K562 (cell line): ENCODE measurements around the gene UBTD1. TPM values are rescaled to one million over a fixed set of nuclear protein-coding genes. Genes with fewer than 3 reads are reported as not detected.
A peak's percentile ranks its signal among the peaks of the same experiment; 100 is the strongest.

Experiments used
- GATA2 ChIP-seq: sonication (generic); formaldehyde crosslinking; IDR thresholded peaks from 2 replicates; pipeline ENCODE4 v1.4.0; 2020; ENCODE audit warnings: mild to moderate bottlenecking, missing genetic modification reagents
- L3MBTL2 ChIP-seq: fragments of 450-650 bp; IDR thresholded peaks from 2 replicates; pipeline ENCODE4 v1.6.1; 2016; ENCODE audit warnings: mild to moderate bottlenecking, moderate library complexity
- MAFK ChIP-seq: IDR thresholded peaks from 2 replicates; pipeline ENCODE4 v1.6.1; 2011; ENCODE audit warnings: low read length, improper control_type of control experiment
- MITF ChIP-seq: IDR thresholded peaks from 2 replicates; pipeline ENCODE4 v1.6.1; 2014; ENCODE audit warnings: antibody characterized with exemption
- MNT ChIP-seq, 2 experiments: fragments of 450-650 bp; conservative IDR thresholded peaks; 2 replicates each; pipeline ENCODE4 v1.6.1; 2017; ENCODE audit warnings: mild to moderate bottlenecking in 2 of 2, moderate library complexity in 2 of 2
- PCBP1 ChIP-seq: fragments of 200-400 bp; formaldehyde crosslinking; IDR thresholded peaks from 2 replicates; pipeline ENCODE4 v1.6.1; 2018; ENCODE audit warnings: mild to moderate bottlenecking, low read depth, low read length; ENCODE audit not compliant: poor library complexity, severe bottlenecking
- PTTG1 ChIP-seq: fragments of 450-650 bp; IDR thresholded peaks from 2 replicates; pipeline ENCODE4 v1.6.1; 2016; ENCODE audit warnings: low read depth, mild to moderate bottlenecking, missing genetic modification characterization, missing compliant biosample characterization
- SIN3B ChIP-seq: fragments of 450-650 bp; IDR thresholded peaks from 2 replicates; pipeline ENCODE4 v1.6.1; 2017; ENCODE audit warnings: low read depth, mild to moderate bottlenecking, moderate library complexity
- SIRT6 ChIP-seq: IDR thresholded peaks from one replicate; pipeline ENCODE4 v1.6.1; 2012; ENCODE audit warnings: low read depth, mild to moderate bottlenecking, control low read depth, inconsistent platforms, low read length, moderate library complexity
- STAT6 ChIP-seq: sonication (generic); formaldehyde crosslinking; IDR thresholded peaks from 2 replicates; pipeline ENCODE4 v1.8.1; 2023; ENCODE audit warnings: mild to moderate bottlenecking, missing genetic modification reagents
- USF1 ChIP-seq: sonication (generic); formaldehyde crosslinking; IDR thresholded peaks from 2 replicates; pipeline ENCODE4 v1.9.0; 2022; ENCODE audit warnings: mild to moderate bottlenecking, missing genetic modification reagents
- XRCC5 ChIP-seq: fragments of 200-400 bp; formaldehyde crosslinking; IDR thresholded peaks from 2 replicates; pipeline ENCODE4 v1.6.1; 2017; ENCODE audit warnings: low read depth, mild to moderate bottlenecking, low read length
- ZNF239 ChIP-seq: fragments of 250-450 bp; sonication (Bioruptor Pico); IDR thresholded peaks from 2 replicates; pipeline ENCODE4 v1.4.0; 2020; ENCODE audit warnings: mild to moderate bottlenecking
- ZNF436 ChIP-seq: fragments of 250-450, 450-650 bp; sonication (Bioruptor Pico); formaldehyde crosslinking; IDR thresholded peaks from 2 replicates; pipeline ENCODE4 v1.7.0; 2020; ENCODE audit warnings: mild to moderate bottlenecking
- polyA plus RNA-seq, 8 experiments: library from polyadenylated mRNA; depleted of rRNA in 4 of 8; stranded (reverse) in 5 of 8; unstranded in 3 of 8; fragments of >200 nt; fragmentation: Nextera tagmentation in 2 of 8; fragmentation: Illumina TruSeq in 1 of 8; extraction: Ambion mirVana in 2 of 8; extraction: Trizol in 1 of 8; gene quantifications; 2 replicates each; pipeline versions ENCODE4 v1.2.1 to v1.2.3, GENCODE V29; 2011 to 2014; ENCODE audit warnings: inconsistent platforms in 1 of 8, missing spikeins in 1 of 8
- total RNA-seq, 7 experiments: library from RNA; depleted of rRNA in 6 of 7; stranded (reverse); fragments of >200 nt in 6 of 7; fragmentation: Illumina TruSeq in 2 of 7; extraction: Trizol in 2 of 7; gene quantifications; 2 replicates each; pipeline versions ENCODE4 v1.2.1 to v1.2.3, GENCODE V29; 2011 to 2021; ENCODE audit warnings: low replicate concordance in 1 of 7
- TF ChIP-seq, protein P1 (sequence below): sonication (generic); formaldehyde crosslinking; IDR thresholded peaks from 2 replicates; pipeline ENCODE4 v1.8.0; 2022; ENCODE audit warnings: mild to moderate bottlenecking, missing genetic modification reagents
- TF ChIP-seq, protein P2 (sequence below): fragments of 150-350 bp; IDR thresholded peaks from 2 replicates; pipeline ENCODE4 v1.6.1; 2014; ENCODE audit warnings: low read depth, mild to moderate bottlenecking, low read length, borderline replicate concordance

Gene UBTD1
- total and polyA plus RNA-seq, 9 of the 15 experiments (the other 6 are each of a cell fraction or from before 2014, with no cell fraction given) = 0.08 to 1.6 (median 0.81) TPM; not detected in 1

DNA sequence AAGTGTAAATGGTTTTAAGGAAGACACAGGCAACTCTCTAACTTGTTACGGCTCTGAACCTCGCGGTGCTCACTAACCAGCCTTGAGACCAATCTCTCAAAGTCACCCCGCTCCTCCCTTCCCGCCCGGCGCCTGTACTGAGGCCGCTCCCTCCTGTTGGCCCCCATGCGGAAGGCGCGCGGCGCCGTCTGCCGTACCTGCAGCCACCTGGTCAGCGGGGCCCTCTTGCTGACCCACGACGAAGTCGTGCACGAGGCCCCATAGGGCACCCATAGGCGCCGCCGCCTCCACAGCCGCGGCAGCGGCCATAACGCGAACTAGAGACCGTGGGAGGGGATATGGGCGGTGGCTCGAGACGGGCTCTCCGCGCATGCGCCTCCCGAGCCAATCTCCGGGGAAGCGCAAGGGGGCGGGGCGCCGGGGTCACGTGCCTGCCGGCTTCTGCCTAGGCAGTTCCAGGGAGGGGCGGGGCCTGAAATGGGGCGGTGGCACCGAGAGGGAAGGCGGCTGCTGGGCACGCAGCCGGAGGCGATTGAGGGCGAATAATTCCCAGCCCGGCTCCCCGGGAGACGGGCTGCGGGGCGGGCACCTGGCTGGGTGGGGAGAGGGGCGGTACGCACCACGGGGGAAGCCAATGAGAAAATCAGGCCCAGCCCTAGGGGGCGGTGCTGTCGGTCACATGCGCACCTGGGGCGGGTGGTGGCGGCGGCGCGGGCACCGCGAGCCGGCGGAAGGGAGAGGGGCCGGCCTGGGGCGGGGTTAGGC lies 466 bp upstream of the UBTD1 start, which contains the start of gene MMS19 (continued):
- TF ChIP-seq STAT6 (CRISPR knock-in tag) = no peak
- TF ChIP-seq ZNF436 = 0 out of 2 replicates have a peak, but pooled peaks have one; percentile 37
- no peak for TF ChIP-seq SIRT6
- TF ChIP-seq PTTG1 (tag) = no peak
- no peak for TF ChIP-seq GATA2 (CRISPR knock-in tag)
- TF ChIP-seq PCBP1 = peak; percentile 73
- TF ChIP-seq MNT (conservative IDR thresholded peaks at IDR 0.05) = peak; percentile 70 to 87
- TF ChIP-seq, protein P1, sequence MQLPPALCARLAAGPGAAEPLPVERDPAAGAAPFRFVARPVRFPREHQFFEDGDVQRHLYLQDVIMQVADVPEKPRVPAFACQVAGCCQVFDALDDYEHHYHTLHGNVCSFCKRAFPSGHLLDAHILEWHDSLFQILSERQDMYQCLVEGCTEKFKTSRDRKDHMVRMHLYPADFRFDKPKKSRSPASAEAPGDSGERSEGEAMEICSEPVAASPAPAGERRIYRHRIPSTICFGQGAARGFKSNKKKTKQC = peak; percentile 62; the same call in 1 of the 2 replicates
- TF ChIP-seq ZNF239 = no peak
- TF ChIP-seq MAFK = no peak
- TF ChIP-seq USF1 = peak; percentile 97
- TF ChIP-seq MITF = 0 out of 2 replicates have a peak, but pooled peaks have one; percentile 43
- peak; percentile 79; the same call in 1 of the 2 replicates for TF ChIP-seq L3MBTL2
- TF ChIP-seq SIN3B = 0 out of 2 replicates have a peak, but pooled peaks have one; percentile 54
- TF ChIP-seq, protein P2, sequence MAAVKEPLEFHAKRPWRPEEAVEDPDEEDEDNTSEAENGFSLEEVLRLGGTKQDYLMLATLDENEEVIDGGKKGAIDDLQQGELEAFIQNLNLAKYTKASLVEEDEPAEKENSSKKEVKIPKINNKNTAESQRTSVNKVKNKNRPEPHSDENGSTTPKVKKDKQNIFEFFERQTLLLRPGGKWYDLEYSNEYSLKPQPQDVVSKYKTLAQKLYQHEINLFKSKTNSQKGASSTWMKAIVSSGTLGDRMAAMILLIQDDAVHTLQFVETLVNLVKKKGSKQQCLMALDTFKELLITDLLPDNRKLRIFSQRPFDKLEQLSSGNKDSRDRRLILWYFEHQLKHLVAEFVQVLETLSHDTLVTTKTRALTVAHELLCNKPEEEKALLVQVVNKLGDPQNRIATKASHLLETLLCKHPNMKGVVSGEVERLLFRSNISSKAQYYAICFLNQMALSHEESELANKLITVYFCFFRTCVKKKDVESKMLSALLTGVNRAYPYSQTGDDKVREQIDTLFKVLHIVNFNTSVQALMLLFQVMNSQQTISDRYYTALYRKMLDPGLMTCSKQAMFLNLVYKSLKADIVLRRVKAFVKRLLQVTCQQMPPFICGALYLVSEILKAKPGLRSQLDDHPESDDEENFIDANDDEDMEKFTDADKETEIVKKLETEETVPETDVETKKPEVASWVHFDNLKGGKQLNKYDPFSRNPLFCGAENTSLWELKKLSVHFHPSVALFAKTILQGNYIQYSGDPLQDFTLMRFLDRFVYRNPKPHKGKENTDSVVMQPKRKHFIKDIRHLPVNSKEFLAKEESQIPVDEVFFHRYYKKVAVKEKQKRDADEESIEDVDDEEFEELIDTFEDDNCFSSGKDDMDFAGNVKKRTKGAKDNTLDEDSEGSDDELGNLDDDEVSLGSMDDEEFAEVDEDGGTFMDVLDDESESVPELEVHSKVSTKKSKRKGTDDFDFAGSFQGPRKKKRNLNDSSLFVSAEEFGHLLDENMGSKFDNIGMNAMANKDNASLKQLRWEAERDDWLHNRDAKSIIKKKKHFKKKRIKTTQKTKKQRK = no peak
- no peak for TF ChIP-seq XRCC5
